Panc1 (cell line): ENCODE measurements around the gene OR4D1. TPM values are rescaled to one million over a fixed set of nuclear protein-coding genes. Genes with fewer than 3 reads are reported as not detected.

Experiments used
- ATAC-seq: fragments of 200-7000 bp; cut with Tn5 transposase; 2 replicates; pipeline ENCODE4 v1.9.1; 2020; ENCODE audit warnings: mild to moderate bottlenecking, moderate library complexity
- BruUV-seq: library from RNA; stranded (reverse); fragments of 400-500 nt; replicated peaks from 2 replicates; lab custom pipeline; 2021; lab: Mats Ljungman, UMichigan
- CTCF ChIA-PET: fragments of 300-600 bp; sonication (Branson Sonifier 250); formaldehyde crosslinking; loops from one replicate; lab custom pipeline; 2022; ENCODE audit warnings: antibody characterized with exemption; lab: Charles Lee
- POLR2A ChIA-PET: fragments of 300-600 bp; sonication (Branson Sonifier 250); formaldehyde crosslinking; loops from one replicate; lab custom pipeline; 2022; ENCODE audit warnings: antibody characterized with exemption; lab: Charles Lee
- DNase-seq: peaks from one replicate; pipeline ENCODE4 v3.0.0-alpha.2; 2010; ENCODE audit warnings: low read depth, low spot score
- H3K27ac ChIP-seq: 2 replicates; pipeline ENCODE4 v1.5.1; 2011; ENCODE audit warnings: mild to moderate bottlenecking, low read length, inconsistent platforms
- H3K27me3 ChIP-seq: fragments of 200-500 bp; sonication (Bioruptor generic); 2 replicates; pipeline ENCODE4 v1.6.0; 2014; ENCODE audit warnings: low read length, inconsistent platforms; ENCODE audit not compliant: control insufficient read depth, insufficient read depth
- H3K36me3 ChIP-seq: fragments of 200-500 bp; sonication (Bioruptor generic); 2 replicates; pipeline ENCODE4 v1.5.1; 2014; ENCODE audit warnings: inconsistent platforms, mild to moderate bottlenecking, low read length, moderate library complexity; ENCODE audit not compliant: control insufficient read depth, insufficient read depth
- H3K4me1 ChIP-seq: 2 replicates; pipeline ENCODE4 v1.5.1; 2011; ENCODE audit warnings: inconsistent platforms, mild to moderate bottlenecking, low read length, moderate library complexity; ENCODE audit not compliant: control insufficient read depth, insufficient read depth
- H3K4me3 ChIP-seq, 2 experiments: 2 replicates each; pipeline ENCODE4 v1.5.1; 2011 to 2012; ENCODE audit warnings: low read depth in 2 of 2, low read length in 2 of 2, mild to moderate bottlenecking in 2 of 2, inconsistent platforms in 1 of 2, moderate library complexity in 1 of 2
- H3K9me3 ChIP-seq: fragments of 200-500 bp; sonication (Bioruptor generic); 2 replicates; pipeline ENCODE4 v1.5.1; 2014; ENCODE audit warnings: low read depth, mild to moderate bottlenecking, inconsistent platforms, low read length, moderate library complexity; ENCODE audit not compliant: control insufficient read depth, insufficient read depth
- CTCF ChIP-seq: fragments of 450-650 bp; IDR thresholded peaks from 2 replicates; pipeline ENCODE4 v1.5.1; 2017; ENCODE audit warnings: mild to moderate bottlenecking
- POLR2AphosphoS5 ChIP-seq: IDR thresholded peaks from 2 replicates; pipeline ENCODE4 v1.6.1; 2012; ENCODE audit warnings: mild to moderate bottlenecking, low read depth, low read length, moderate library complexity
- SIN3A ChIP-seq: IDR thresholded peaks from 2 replicates; pipeline ENCODE4 v1.6.1; 2012; ENCODE audit warnings: low read depth, mild to moderate bottlenecking, low read length, moderate library complexity, borderline replicate concordance; ENCODE audit not compliant: insufficient read depth
- TCF7L2 ChIP-seq: IDR thresholded peaks from 2 replicates; pipeline ENCODE4 v1.6.1; 2011; ENCODE audit warnings: mild to moderate bottlenecking, low read depth, low read length, inconsistent platforms
- in situ Hi-C: cut with HindIII; loops from 2 replicates; pipeline ENCODE4 v1.10.0; 2016; ENCODE audit warnings: low sequenced_read_pairs, low pct_unique_long_range_greater_than_20kb
- intact Hi-C: fragments of 100-400 bp; cut with micrococcal nuclease; formaldehyde crosslinking; loops from one replicate; pipeline ENCODE4 v1.10.0; 2022; ENCODE audit not compliant: unreplicated experiment
- total RNA-seq: library from RNA; stranded (reverse); gene quantifications from one replicate; pipeline ENCODE4 v1.2.1, GENCODE V29; 2021; ENCODE audit not compliant: unreplicated experiment
- TF ChIP-seq, protein P1 (sequence below), 2 experiments: IDR thresholded peaks; 2 replicates each; pipeline ENCODE4 v1.6.1; 2011 to 2012; ENCODE audit warnings: low read depth in 2 of 2, control low read depth in 1 of 2, low read length in 1 of 2, mild to moderate bottlenecking in 1 of 2, moderate library complexity in 1 of 2; ENCODE audit not compliant: insufficient read depth in 1 of 2

Gene OR4D1
- total RNA-seq, 1 experiment from 2014 or later = 0.05 TPM

GRCh38 chr17:58156839-58157803 is 8.9 kb downstream of the OR4D1 start:
- H3K9me3 ChIP-seq = no peaks in the 10 kb centered on the region
- DNase-seq (no peak), ATAC-seq (peak; percentile 91)
- peak overlapping the region; percentile 23; the same call in 1 of the 2 replicates for H3K27ac ChIP-seq
- peaks cover 63% of the 10 kb centered on the region for H3K27me3 ChIP-seq
- ChIA-PET POLR2A (no interaction called here), CTCF (no interaction called here)
- H3K4me3 ChIP-seq = peak overlapping the region; percentile 45 to 49
- H3K4me1 ChIP-seq = 0 out of 2 replicates have a peak, but pooled peaks cover 2% of the 10 kb centered on the region
- intact Hi-C loops (no loop called here), in situ Hi-C loops (no loop called here)
- TF ChIP-seq, protein P1, sequence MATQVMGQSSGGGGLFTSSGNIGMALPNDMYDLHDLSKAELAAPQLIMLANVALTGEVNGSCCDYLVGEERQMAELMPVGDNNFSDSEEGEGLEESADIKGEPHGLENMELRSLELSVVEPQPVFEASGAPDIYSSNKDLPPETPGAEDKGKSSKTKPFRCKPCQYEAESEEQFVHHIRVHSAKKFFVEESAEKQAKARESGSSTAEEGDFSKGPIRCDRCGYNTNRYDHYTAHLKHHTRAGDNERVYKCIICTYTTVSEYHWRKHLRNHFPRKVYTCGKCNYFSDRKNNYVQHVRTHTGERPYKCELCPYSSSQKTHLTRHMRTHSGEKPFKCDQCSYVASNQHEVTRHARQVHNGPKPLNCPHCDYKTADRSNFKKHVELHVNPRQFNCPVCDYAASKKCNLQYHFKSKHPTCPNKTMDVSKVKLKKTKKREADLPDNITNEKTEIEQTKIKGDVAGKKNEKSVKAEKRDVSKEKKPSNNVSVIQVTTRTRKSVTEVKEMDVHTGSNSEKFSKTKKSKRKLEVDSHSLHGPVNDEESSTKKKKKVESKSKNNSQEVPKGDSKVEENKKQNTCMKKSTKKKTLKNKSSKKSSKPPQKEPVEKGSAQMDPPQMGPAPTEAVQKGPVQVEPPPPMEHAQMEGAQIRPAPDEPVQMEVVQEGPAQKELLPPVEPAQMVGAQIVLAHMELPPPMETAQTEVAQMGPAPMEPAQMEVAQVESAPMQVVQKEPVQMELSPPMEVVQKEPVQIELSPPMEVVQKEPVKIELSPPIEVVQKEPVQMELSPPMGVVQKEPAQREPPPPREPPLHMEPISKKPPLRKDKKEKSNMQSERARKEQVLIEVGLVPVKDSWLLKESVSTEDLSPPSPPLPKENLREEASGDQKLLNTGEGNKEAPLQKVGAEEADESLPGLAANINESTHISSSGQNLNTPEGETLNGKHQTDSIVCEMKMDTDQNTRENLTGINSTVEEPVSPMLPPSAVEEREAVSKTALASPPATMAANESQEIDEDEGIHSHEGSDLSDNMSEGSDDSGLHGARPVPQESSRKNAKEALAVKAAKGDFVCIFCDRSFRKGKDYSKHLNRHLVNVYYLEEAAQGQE (IDR thresholded peaks at IDR 0.05; ENCODE audit: insufficient read depth in 1 of 2, low read depth in 2 of 2, low read length in 1 of 2) = no peak
- no peak for TF ChIP-seq TCF7L2
- BruUV-seq = no TSS peak
- no peaks in the 10 kb centered on the region for H3K36me3 ChIP-seq

DNA sequence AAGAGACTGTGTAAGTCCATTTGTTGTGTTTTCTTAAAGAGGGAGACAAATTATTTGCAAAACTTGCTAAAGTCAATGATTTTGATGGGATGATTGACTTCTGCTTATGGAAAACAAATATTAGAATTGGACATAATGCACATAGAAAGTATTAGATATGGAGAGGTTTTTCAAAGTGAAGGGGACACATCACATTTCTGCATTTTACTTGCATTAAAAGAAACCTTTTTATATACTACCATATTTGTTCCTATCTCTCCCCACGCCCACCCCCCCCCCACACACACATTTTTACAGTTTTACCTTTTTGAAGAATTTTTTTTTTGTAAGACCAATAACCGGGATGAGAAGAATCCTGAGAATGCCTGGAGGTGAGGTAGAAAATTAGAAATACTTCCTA is 10.0 kb downstream of the OR4D1 start:
- Histone ChIP-seq H3K27me3 (peaks cover 65% of the 10 kb centered on the region), H3K4me1 (0 out of 2 replicates have a peak, but pooled peaks cover 2% of the 10 kb centered on the region), H3K36me3 (no peaks in the 10 kb centered on the region), H3K27ac (no peak overlapping the region), H3K4me3 (no peak overlapping the region), H3K9me3 (no peaks in the 10 kb centered on the region)
- DNase-seq (no peak), ATAC-seq (no peak)
- intact Hi-C loops = no loop called here
- in situ Hi-C loops = no loop called here
- TF ChIP-seq TCF7L2 (no peak), SIN3A (no peak), POLR2AphosphoS5 (no peak), CTCF (no peak)
- TF ChIP-seq, protein P1 (IDR thresholded peaks at IDR 0.05; ENCODE audit: insufficient read depth in 1 of 2, low read depth in 2 of 2, low read length in 1 of 2) = no peak
- BruUV-seq = no TSS peak
- CTCF ChIA-PET = no interaction called here
- POLR2A ChIA-PET = no interaction called here
